Erythroblast (primary cell): Measurements from ENCODE around the gene ZNF587B.
A peak's percentile ranks its signal among the peaks of the same experiment; 100 is the strongest.
"Not testable (repeated sequence)": the region's sequence is repeated elsewhere in the genome, so short reads cannot be mapped to it uniquely, and the experiment has no call there.

Experiments
- DNase-seq, 2 experiments: peaks; one replicate each; lab custom pipeline; 2025; lab: John Stamatoyannopoulos, UW
- GATA1 ChIP-seq: IDR thresholded peaks from 2 replicates; pipeline ENCODE4 v1.6.1; 2011; ENCODE audit warnings: low read depth, mild to moderate bottlenecking, control low read depth, low read length, moderate library complexity
- POLR2A ChIP-seq: IDR thresholded peaks from 2 replicates; pipeline ENCODE4 v1.6.1; 2011; ENCODE audit warnings: mild to moderate bottlenecking, low read length

ZNF587B gene

DNA sequence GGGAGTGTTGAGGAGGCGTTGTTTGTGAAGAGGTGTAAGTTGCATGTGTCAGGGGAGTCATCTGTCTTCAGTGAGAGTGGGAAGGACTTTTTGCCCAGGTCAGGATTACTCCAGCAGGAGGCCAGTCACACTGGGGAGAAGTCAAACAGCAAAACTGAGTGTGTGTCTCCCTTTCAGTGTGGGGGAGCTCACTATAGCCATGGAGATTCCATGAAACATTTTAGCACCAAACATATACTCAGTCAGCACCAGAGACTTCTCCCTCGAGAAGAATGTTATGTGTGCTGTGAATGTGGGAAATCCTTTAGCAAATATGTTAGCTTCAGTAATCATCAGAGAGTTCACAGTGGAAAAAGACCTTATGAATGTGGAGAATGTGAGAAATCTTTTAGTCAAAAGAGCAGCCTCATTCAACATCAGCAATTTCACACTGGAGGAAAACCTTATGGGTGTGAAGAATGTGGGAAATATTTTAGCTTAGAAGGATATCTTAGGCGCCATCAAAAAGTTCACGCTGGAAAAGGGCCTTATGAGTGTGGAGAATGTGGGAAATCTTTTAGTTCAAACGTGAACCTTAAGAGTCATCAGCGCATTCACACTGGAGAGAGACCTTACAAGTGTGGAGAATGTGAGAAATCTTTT, 11.1 kb downstream of the ZNF587B start:
- TF ChIP-seq POLR2A (no peak), GATA1 (no peak)
- no peak for DNase-seq

DNA sequence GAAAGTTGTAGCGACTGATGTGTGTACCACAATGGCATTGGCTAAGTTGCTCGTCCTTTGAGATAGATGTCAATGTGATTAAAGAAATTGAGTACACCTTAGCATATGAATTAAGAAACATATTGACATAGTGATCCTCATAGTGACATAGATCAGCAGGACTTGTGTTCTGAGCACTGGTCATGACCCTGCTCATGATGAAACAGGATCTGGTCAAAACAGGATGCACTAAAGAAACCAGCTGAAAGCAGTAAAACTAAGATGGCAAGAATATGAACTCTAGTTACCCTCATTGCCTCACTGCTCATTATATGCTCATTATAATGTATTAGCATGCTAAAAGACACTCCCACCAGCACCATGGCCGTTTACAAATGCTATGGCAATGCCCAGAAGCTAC, 17.1 kb downstream of the ZNF587B start:
- not testable (repeated sequence) for DNase-seq

DNA sequence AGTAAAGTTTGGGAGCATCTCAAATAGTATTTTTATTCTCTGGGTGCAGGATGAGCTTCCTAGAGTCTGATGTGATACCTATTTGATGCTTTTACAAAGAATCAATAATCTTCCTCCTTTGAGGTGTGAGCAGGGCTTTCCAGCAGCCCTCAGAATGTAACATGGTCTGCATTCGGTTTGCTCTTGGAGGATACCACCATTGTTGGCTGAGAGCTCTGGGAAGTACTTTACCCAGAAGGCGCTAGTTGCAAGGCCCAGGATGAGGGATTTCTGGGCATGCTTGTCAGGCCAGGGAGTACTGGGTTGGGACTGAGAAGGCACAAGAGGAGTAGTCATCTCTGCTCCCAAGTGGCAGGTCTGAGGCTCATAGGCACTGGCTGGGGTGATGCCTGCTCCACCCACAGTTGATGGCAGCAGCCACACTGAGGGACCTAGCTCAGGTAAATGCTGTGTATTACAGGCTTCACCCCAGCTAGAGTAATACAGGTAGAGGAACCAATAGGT, 19.1 kb downstream of the ZNF587B start:
- not testable (repeated sequence) for DNase-seq

DNA sequence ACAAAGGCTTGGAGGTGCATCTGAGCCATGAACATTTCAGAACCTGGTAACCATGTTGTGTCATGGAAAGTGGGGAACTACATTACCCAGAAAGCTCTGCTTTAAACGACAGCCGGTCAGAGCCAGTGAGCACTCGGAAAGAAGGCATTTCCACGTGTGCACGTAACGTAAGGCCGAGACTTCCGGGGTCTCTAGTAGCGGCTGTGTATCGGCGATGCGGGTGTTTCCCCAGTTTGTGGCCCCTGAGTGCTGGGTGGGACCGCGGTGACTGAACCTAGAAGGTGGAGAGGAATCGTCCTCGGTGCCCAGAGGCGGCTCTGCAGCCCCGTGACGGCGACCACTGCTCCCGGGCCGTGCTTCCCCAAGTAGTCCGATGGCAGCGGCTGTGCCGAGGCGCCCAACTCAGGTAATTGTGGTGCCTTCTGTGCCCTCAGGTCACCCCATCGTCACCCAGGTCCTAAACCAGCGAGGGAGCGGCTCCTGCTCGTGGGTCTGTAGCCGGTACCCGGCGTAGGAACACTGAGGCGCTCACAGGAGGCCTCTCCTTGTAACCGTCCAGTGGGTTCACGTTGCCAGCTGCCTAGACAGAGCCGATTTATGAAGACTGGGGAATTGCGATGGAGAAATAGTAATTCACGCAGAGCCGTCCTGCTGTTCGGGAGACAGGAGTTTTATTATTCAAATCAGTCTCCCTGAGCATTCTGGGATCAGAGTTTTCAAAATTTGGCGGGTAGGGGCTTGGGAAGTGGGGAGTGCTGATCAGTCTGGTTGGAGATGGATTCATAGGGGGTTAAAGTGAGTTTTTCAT, 19.8 kb downstream of the ZNF587B start, which contains the start of gene ZNF587:
Gene ZNF587 (plus strand): TSS at position 194 of the 808 bp plus-strand sequence. CDS start 180 bp downstream, at position 374.
- TF ChIP-seq POLR2A = peak; percentile 78
- peak; percentile 91 to 92 for DNase-seq

DNA sequence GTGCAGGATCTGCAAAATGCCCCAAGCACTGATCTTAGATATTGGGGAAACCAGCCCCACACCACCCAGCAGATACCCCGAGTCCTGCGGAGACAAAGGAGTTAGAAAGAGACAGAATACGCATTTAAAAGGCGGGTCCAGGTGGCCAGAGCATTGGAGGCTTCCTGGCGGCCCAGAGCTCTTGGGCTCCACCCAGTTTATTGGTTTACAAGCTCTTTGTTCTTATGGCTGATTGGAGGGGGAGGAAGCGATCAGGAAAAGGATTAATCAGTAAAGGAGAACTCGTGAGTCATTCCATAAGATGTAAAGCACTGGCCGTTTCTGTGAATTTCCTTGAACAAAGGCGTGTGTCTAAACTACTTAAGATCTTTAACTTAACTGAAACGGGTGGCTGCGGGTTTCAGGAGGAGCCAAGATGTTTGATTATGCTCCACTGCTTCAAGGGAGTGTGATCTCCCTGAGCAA, 20.5 kb downstream of the ZNF587B start:
- TF ChIP-seq POLR2A (no peak), GATA1 (no peak)
- DNase-seq = peak; percentile 52 to 55

DNA sequence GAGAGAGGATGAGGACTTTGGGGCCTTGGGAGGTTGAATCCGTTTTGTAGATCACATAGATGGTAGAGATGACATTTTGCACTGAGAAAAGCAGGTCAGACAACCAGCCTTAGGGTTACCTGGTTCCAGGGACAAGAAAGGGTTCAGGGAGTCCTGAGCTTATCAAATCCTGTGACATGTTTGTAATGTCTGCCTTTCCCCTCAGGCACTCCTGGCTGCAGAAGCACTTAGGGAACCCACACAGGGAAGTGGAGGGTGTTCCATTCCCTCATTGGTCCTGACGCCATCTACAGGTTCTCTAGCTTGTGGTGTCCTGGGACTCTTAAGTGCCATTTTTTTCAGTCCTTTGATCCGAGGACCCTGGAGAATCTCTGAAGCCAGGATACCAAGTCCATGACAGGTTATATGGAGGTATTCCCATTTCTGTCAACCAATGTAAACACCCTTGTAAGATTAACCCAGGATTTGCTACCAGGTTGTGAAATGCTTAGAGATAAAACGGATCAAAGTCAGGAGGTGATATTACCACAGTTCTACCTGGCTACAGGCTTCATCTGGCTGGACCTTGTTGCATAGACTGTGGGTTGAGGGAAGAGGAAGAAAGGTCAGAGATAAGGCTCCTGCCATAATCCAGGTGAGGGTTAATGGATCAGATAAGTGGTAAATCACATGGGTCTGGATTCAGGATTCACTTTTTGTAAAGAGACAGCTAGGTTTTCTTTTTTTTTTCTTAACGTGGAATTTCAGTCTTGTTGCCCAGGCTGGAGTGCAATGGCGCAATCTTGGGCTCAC, 21.9 kb downstream of the ZNF587B start:
- DNase-seq = not testable (repeated sequence)

DNA sequence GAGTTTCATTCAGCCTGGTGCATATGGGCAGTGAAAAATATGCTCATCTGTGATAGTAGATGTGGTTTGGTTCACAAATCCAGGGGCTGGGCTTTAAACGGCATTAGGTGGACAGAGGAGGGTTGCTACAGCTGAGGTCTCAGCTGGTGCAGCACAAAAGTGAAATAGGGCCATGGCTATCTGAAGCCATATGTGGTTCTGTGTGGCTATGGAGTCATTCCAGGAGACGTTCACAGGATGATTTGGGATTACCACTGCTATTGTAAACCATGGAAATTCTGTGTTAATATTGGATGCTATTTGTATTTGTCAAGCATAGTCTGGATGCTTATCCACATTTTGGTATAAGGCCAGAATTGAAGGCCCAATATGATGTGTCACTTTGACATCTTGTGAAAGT, 24.0 kb downstream of the ZNF587B start:
- not testable (repeated sequence) for DNase-seq

DNA sequence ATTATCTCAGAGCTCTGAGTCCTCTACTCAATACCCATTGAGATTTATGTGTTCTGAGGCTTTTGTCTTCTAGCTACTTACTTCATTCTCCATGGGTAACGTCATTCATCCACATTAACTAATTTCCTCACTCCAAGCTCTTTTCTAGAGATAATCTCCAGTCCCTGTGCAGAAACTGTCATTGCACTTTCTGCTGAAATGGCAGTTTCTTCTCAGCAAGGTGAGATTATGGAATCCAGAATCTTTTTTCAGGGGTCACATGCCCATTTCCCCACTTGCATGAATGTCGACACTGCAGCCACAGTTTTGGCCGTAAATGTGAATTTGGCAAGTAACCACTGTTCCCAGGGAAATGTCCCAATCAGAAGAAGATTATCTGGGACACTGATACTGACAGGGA, 32.3 kb downstream of the ZNF587B start:
- DNase-seq = not testable (repeated sequence)

DNA sequence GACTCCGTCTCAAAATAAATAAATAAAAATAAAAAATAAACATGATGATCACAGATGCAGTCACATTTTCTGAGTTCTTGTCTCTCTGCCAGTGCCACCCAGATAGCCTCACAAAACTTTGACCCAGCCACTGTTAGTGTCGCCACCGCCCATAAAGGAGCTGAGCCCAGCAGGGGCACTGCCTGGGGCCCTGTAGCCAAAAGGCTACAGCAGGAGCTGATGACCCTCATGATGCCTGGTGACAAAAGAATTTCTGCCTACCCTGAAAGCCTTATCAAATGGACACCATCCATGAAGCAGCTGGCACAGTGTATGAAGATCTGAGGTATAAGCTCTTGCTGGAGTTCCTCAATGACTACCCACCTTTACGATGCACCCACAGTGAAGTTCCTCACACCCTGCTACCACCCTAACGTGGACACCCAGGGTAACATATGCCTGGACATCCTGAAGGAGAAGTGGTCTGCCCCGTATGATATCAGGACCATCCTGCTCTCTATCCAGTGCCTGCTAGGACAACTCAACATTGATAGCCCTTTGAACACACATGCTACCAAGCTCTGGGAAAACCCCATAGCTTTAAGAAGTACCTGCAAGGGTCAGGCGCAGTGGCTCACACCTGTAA, 37.9 kb downstream of the ZNF587B start:
- TF ChIP-seq POLR2A (no peak), GATA1 (no peak)
- DNase-seq = no peak

DNA sequence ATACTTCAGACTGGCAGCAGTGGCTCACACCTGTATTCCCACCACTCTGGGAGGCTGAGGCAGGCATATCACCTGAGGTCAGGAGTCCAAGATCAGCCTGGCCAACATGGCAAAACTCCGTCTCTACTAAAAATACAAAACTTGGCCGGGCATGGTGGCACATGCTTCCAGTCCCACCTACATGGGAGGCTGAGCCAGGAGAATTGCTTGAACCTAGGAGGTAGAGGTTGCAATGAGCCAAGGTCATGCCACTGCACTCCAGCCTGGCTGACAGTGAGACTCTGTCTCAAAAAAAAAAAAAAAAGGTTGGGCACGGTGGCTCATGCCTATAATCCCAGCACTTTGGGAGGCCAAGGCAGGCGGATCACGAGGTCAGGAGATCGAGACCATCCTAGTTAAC, 39.6 kb downstream of the ZNF587B start:
- DNase-seq = not testable (repeated sequence)

DNA sequence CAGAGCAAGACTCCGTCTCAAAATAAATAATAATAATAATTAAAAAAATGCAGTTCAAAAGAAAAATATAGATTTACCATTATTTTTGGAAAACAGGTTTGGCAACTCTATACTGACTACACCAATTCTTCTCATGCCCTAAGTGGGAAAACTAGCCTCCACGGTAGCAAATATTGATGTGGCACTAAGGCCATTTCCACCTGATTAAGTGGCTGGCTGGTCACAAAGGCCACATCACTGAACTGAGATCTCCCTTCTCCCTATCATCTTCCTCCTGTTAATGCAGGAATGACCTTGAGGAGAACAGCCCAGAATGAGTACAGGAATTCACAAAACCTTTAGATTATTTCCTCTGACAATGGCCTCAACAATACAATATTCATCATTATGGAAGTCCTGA, 40.1 kb downstream of the ZNF587B start:
- DNase-seq = no peak
- TF ChIP-seq GATA1 (no peak), POLR2A (no peak)

DNA sequence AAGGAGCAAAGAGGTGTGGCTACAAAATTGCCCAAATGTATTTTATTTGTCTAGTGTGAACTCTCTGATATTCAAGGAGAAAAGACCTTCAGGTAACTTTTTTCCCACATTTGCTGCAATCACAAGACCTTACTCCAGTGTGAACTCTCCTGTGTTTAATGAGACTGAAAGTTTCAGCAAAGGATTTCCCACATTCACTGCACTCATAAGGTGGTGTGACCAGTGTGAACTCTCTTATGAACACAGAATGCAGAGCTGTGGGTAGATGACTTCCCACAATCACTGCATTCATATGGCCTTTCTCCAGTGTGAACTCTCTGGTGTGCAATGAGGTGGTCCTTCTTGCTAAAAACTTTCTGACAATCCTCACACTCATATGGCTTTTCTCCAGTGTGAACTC, 42.4 kb downstream of the ZNF587B start:
- TF ChIP-seq GATA1 = no peak
- TF ChIP-seq POLR2A = peak; percentile 7
- peak in 1 of 2 experiments; percentile 22 for DNase-seq

DNA sequence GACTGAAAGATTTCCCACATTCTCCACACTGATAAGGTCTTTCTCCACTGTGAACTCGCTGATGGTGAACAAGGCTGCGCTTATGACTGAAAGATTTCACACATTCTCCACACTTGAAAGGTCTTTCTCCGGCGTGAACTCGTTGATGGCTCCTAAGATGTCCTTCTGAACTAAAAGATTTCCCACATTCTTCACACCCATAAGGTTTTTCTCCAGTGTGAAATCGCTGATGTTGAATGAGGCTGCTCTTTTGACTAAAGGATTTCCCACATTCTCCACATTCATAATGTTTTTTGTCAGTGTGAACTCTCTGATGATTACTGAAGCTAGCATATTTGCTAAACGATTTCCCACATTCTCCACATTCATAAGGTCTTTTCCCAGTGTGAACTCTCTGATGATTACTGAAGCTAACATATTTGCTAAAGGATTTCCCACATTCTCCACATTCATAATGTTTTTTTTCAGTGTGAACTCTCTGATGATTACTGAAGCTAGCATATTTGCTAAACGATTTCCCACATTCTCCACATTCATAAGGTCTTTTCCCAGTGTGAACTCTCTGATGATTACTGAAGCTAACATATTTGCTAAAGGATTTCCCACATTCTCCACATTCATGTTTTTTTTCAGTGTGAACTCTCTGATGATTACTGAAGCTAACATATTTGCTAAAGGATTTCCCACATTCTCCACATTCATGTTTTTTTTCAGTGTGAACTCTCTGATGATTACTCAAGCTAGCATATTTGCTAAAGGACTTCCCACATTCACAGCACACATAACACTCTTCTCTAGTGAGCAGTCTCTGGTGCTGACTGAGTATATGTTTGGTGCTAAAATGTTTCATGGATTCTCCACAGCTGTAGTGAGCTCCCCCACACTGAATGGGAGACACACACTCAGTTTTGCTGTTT, 44.0 kb downstream of the ZNF587B start:
- peak; percentile 22 to 45 for DNase-seq
